K562 (cell line): ENCODE data around the gene LAMA4. TPM values are rescaled to one million over a fixed set of nuclear protein-coding genes. Genes with fewer than 3 reads are reported as not detected.

Experiments used
- ATAC-seq: fragments of 200-7000 bp; cut with Tn5 transposase; 3 replicates; pipeline ENCODE4 v1.9.1; 2020; ENCODE audit warnings: moderate library complexity
- BruUV-seq: library from RNA; stranded (reverse); fragments of 400-500 nt; replicated peaks from 2 replicates; lab custom pipeline; 2021; lab: Mats Ljungman, UMichigan
- CTCF ChIA-PET: fragments of 300-600 bp; formaldehyde crosslinking; extraction: SDS; loops from one replicate; lab custom pipeline; 2021; ENCODE audit warnings: low intra/inter-chr PET ratio; lab: Yijun Ruan, JAX
- POLR2A ChIA-PET: fragments of 300-600, 350-650 bp; sonication (Branson Sonifier 250); formaldehyde crosslinking; extraction: SDS; loops from one replicate; lab custom pipeline; 2021; ENCODE audit warnings: antibody characterized with exemption, inconsistent platforms; lab: Yijun Ruan, JAX
- DNase-seq, 4 experiments: peaks; one replicate each; pipeline versions ENCODE4 v3.0.0 to v3.0.0-alpha.2; 2011 to 2018; ENCODE audit warnings: low spot score in 3 of 4, mixed read lengths in 3 of 4; ENCODE audit errors: extremely low read depth in 1 of 4
- FAIRE-seq: peaks from 2 replicates; lab custom pipeline; 2011; peaks lifted over from hg19 to GRCh38; lab: Jason Lieb, UNC
- H2AFZ ChIP-seq: 2 replicates; pipeline ENCODE4 v1.6.0; 2011; ENCODE audit warnings: low read depth, low read length, control low read depth, inconsistent platforms
- H3K27ac ChIP-seq: fragments of 200-600 bp; 3 replicates; pipeline ENCODE4 v1.8.0; 2011; ENCODE audit warnings: low read depth, mild to moderate bottlenecking, control low read depth, inconsistent platforms, low read length, moderate library complexity, mixed read lengths; ENCODE audit errors: extremely low read depth
- H3K27me3 ChIP-seq, 2 experiments: fragments of 300-600 bp in 1 of 2; 2 replicates in 1 of 2; 3 replicates in 1 of 2; pipeline versions ENCODE4 v1.6.0 to v1.8.0; 2011; ENCODE audit warnings: inconsistent platforms in 2 of 2, low read length in 2 of 2, mild to moderate bottlenecking in 1 of 2, mixed read lengths in 1 of 2, moderate library complexity in 1 of 2; ENCODE audit not compliant: control insufficient read depth in 2 of 2, insufficient read depth in 2 of 2
- H3K36me3 ChIP-seq: fragments of 300-600 bp; 3 replicates; pipeline ENCODE4 v1.8.0; 2011; ENCODE audit warnings: mild to moderate bottlenecking, low read length, inconsistent platforms; ENCODE audit not compliant: control insufficient read depth, insufficient read depth
- H3K4me1 ChIP-seq, 2 experiments: fragments of 200-600 bp in 1 of 2; replicated peaks in 1 of 2; 2 replicates in 1 of 2; 3 replicates in 1 of 2; pipeline versions ENCODE4 v1.5.1 to v1.8.0; 2011; ENCODE audit warnings: inconsistent platforms in 2 of 2, low read length in 2 of 2, mild to moderate bottlenecking in 1 of 2, mixed read lengths in 1 of 2, moderate library complexity in 1 of 2; ENCODE audit not compliant: control insufficient read depth in 2 of 2, insufficient read depth in 2 of 2
- H3K4me2 ChIP-seq: 2 replicates; pipeline ENCODE4 v1.6.1; 2011; ENCODE audit warnings: low read length, control low read depth, inconsistent platforms, mixed read lengths; ENCODE audit not compliant: insufficient read depth
- H3K4me3 ChIP-seq: fragments of 200-600 bp; sonication (generic), shearing (Covaris generic); 2 replicates; pipeline ENCODE4 v1.5.1; 2016; ENCODE audit warnings: control low read depth, inconsistent platforms
- H3K79me2 ChIP-seq: fragments of 200-600 bp; 3 replicates; pipeline ENCODE4 v1.8.0; 2011; ENCODE audit warnings: low read length, inconsistent platforms; ENCODE audit not compliant: control insufficient read depth, insufficient read depth
- H3K9ac ChIP-seq, 2 experiments: 2 replicates each; pipeline versions ENCODE4 v1.6.0 to v1.6.1; 2011; ENCODE audit warnings: low read depth in 2 of 2, low read length in 2 of 2, control low read depth in 1 of 2, inconsistent platforms in 1 of 2, mild to moderate bottlenecking in 1 of 2, mixed read lengths in 1 of 2; ENCODE audit not compliant: insufficient read depth in 1 of 2
- H3K9me1 ChIP-seq: one replicate; pipeline ENCODE4 v1.6.0; 2011; ENCODE audit warnings: inconsistent platforms, mild to moderate bottlenecking, low read length, moderate library complexity; ENCODE audit not compliant: control insufficient read depth, insufficient read depth
- H3K9me3 ChIP-seq: replicated peaks from 2 replicates; pipeline ENCODE4 v1.5.1; 2011; ENCODE audit warnings: low read depth, low read length, inconsistent platforms; ENCODE audit not compliant: control insufficient read depth, insufficient read depth
- H4K20me1 ChIP-seq: replicated peaks from 2 replicates; pipeline ENCODE4 v1.6.1; 2011; ENCODE audit warnings: low read length, inconsistent platforms, mixed read lengths; ENCODE audit not compliant: control insufficient read depth, insufficient read depth
- CBFA2T3 ChIP-seq: fragments of 450-650 bp; IDR thresholded peaks from 2 replicates; pipeline ENCODE4 v1.6.1; 2017
- XRCC4 ChIP-seq: IDR thresholded peaks from one replicate; pipeline ENCODE4 v1.6.1; 2011; ENCODE audit not compliant: insufficient read depth, insufficient read length; ENCODE audit errors: extremely low read depth
- WGBS: fragments of 100-300 bp; shearing (Covaris generic); methylation state at CpG from one replicate; pipeline ENCODE4 v1.1.6; 2016; ENCODE audit warnings: low coverage, mixed read lengths; ENCODE audit not compliant: insufficient coverage; ENCODE audit errors: missing lambda C conversion rate; 5-methylcytosine and 5-hydroxymethylcytosine counted together
- in situ Hi-C: fragments of 300-500 bp; cut with MboI; formaldehyde crosslinking; loops from 4 replicates; pipeline ENCODE4 v1.15.0; 2018; ENCODE audit warnings: inconsistent platforms, mixed read lengths
- intact Hi-C: fragments of 100-400 bp; cut with micrococcal nuclease; formaldehyde crosslinking; loops from 2 replicates; pipeline ENCODE4 v1.14.2; 2022
- polyA plus RNA-seq, 8 experiments: library from polyadenylated mRNA; depleted of rRNA in 4 of 8; stranded (reverse) in 5 of 8; unstranded in 3 of 8; fragments of >200 nt; fragmentation: Nextera tagmentation in 2 of 8; fragmentation: Illumina TruSeq in 1 of 8; extraction: Ambion mirVana in 2 of 8; extraction: Trizol in 1 of 8; gene quantifications; 2 replicates each; pipeline versions ENCODE4 v1.2.1 to v1.2.3, GENCODE V29; 2011 to 2014; ENCODE audit warnings: inconsistent platforms in 1 of 8, missing spikeins in 1 of 8
- total RNA-seq, 7 experiments: library from RNA; depleted of rRNA in 6 of 7; stranded (reverse); fragments of >200 nt in 6 of 7; fragmentation: Illumina TruSeq in 2 of 7; extraction: Trizol in 2 of 7; gene quantifications; 2 replicates each; pipeline versions ENCODE4 v1.2.1 to v1.2.3, GENCODE V29; 2011 to 2021; ENCODE audit warnings: low replicate concordance in 1 of 7
- TF ChIP-seq, protein P1 (sequence below), 2 experiments: fragments of 450-650 bp in 1 of 2; IDR thresholded peaks; 2 replicates each; pipeline ENCODE4 v1.6.1; 2011 to 2017; ENCODE audit warnings: low read depth in 2 of 2, antibody characterized with exemption in 1 of 2, borderline replicate concordance in 1 of 2, low read length in 1 of 2, mild to moderate bottlenecking in 1 of 2, mixed read lengths in 1 of 2; ENCODE audit not compliant: control insufficient read depth in 1 of 2
- TF ChIP-seq, protein P2 (sequence below): IDR thresholded peaks from 2 replicates; pipeline ENCODE4 v1.6.1; 2014; ENCODE audit warnings: antibody characterized with exemption

LAMA4 gene
- total and polyA plus RNA-seq, 9 of the 15 experiments (the other 6 are each of a cell fraction or from before 2014, with no cell fraction given): 0.05 to 2.9 (median 0.51) TPM

- TF ChIP-seq, protein P1, sequence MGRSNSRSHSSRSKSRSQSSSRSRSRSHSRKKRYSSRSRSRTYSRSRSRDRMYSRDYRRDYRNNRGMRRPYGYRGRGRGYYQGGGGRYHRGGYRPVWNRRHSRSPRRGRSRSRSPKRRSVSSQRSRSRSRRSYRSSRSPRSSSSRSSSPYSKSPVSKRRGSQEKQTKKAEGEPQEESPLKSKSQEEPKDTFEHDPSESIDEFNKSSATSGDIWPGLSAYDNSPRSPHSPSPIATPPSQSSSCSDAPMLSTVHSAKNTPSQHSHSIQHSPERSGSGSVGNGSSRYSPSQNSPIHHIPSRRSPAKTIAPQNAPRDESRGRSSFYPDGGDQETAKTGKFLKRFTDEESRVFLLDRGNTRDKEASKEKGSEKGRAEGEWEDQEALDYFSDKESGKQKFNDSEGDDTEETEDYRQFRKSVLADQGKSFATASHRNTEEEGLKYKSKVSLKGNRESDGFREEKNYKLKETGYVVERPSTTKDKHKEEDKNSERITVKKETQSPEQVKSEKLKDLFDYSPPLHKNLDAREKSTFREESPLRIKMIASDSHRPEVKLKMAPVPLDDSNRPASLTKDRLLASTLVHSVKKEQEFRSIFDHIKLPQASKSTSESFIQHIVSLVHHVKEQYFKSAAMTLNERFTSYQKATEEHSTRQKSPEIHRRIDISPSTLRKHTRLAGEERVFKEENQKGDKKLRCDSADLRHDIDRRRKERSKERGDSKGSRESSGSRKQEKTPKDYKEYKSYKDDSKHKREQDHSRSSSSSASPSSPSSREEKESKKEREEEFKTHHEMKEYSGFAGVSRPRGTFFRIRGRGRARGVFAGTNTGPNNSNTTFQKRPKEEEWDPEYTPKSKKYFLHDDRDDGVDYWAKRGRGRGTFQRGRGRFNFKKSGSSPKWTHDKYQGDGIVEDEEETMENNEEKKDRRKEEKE (IDR thresholded peaks at IDR 0.05; ENCODE audit: borderline replicate concordance in 1 of 2, control insufficient read depth in 1 of 2, low read depth in 2 of 2, low read length in 1 of 2): no peak
- TF ChIP-seq CBFA2T3: no peak
Measured at GRCh38 chr6:112253498-112253840, 898 bp downstream of the LAMA4 start (continued).

DNA sequence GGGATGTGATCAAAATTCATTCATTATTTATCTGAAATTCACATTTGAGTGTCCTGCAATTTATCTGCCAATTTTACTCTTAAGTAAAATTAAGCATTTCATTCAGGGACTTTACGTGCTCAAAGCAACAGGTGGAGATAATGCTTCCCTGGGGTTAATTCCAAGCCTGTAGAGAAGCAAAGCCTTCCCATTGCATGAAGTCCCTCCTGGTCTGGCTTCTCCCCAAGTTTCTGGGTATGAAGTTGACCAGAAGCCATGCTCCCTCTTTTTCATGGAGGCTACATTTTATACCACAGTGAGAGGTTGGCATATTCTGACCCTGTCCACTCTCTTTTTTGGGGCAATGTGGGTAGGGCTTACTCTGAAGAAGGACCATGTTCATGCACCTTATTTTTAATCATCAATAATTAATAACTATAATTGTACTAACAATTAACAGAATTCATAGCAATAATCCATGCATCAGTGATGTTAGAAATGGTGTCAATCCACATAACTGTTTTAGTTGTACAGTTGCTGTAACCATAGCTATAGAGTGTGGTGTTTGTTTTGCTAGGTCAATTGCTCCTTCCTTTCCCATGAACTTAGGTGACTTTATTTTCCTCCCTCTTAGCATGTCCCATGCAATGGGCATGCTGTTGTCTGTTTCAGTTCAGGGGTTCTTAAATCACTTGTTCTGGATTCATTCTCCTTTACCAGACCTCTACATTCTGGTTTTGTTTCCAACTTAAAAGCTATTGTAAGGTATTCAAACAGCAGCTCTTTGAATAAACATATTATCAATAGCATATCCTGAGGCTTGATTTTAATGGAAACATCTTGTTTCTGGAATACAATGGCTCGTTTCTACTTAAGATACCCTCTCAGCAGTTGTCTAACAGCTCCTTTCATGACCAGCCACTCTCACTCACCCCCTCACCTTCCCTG is 1.5 kb downstream of the LAMA4 start:
- Histone ChIP-seq H3K4me1 (peaks cover 0 to 5% of the 10 kb centered on the region in 2 experiments; a peak in 1 of 5 replicates), H3K27ac (no peak overlapping the region), H2AFZ (no peak overlapping the region), H3K36me3 (no peaks in the 10 kb centered on the region), H3K4me2 (no peak overlapping the region), H3K27me3 (peaks cover 9 to 14% of the 10 kb centered on the region in 2 experiments; a peak in 3 of 5 replicates), H3K9me3 (no peaks in the 10 kb centered on the region), H3K79me2 (no peaks in the 10 kb centered on the region), H3K9me1 (no peaks in the 10 kb centered on the region), H3K9ac (no peak overlapping the region), H4K20me1 (no peaks in the 10 kb centered on the region), H3K4me3 (no peak overlapping the region)
- DNase-seq (no peak), ATAC-seq (no peak), FAIRE-seq (no peak)
- in situ Hi-C loops (no loop called here), intact Hi-C loops (no loop called here)
- POLR2A ChIA-PET: no interaction called here
- no TSS peak for BruUV-seq
- CTCF ChIA-PET: no interaction called here
- WGBS: 4% methylated on average over 2 of the region's 2 CpGs
- TF ChIP-seq XRCC4: no peak
- TF ChIP-seq, protein P2, sequence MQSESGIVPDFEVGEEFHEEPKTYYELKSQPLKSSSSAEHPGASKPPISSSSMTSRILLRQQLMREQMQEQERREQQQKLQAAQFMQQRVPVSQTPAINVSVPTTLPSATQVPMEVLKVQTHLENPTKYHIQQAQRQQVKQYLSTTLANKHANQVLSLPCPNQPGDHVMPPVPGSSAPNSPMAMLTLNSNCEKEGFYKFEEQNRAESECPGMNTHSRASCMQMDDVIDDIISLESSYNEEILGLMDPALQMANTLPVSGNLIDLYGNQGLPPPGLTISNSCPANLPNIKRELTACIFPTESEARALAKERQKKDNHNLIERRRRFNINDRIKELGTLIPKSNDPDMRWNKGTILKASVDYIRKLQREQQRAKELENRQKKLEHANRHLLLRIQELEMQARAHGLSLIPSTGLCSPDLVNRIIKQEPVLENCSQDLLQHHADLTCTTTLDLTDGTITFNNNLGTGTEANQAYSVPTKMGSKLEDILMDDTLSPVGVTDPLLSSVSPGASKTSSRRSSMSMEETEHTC: no peak
